B cell (primary cell): ENCODE data around the gene CDAN1. TPM values are rescaled to one million over a fixed set of nuclear protein-coding genes. Genes with fewer than 3 reads are reported as not detected.

Source experiments
- ATAC-seq: fragments of 200-7000 bp; cut with Tn5 transposase; one replicate; pipeline ENCODE4 v1.10.0; 2021; ENCODE audit warnings: low read depth, mild to moderate bottlenecking, moderate number of reproducible peaks, moderate library complexity
- CTCF ChIA-PET: fragments of 350-600 bp; sonication (Branson Sonifier 250); formaldehyde crosslinking; loops from one replicate; lab custom pipeline; 2021; ENCODE audit warnings: antibody characterized with exemption, inconsistent platforms; lab: Charles Lee
- POLR2A ChIA-PET: fragments of 350-600 bp; sonication (Branson Sonifier 250); formaldehyde crosslinking; loops from one replicate; lab custom pipeline; 2021; ENCODE audit warnings: antibody characterized with exemption; lab: Charles Lee
- DNase-seq: peaks from one replicate; pipeline ENCODE4 v3.0.0; 2013
- H2AFZ ChIP-seq: 2 replicates; pipeline ENCODE4 v1.6.1; 2012; ENCODE audit warnings: mild to moderate bottlenecking, low read depth, low read length; ENCODE audit not compliant: insufficient read depth, poor library complexity, severe bottlenecking
- H3K27ac ChIP-seq, 2 donors: 1 replicate in 1 of 2; 2 replicates in 1 of 2; pipeline ENCODE4 v1.5.1; 2012 to 2013; ENCODE audit warnings: low read length in 2 of 2, mild to moderate bottlenecking in 2 of 2, moderate library complexity in 1 of 2
- H3K27me3 ChIP-seq, 4 experiments: fragments of 200-600 bp in 1 of 4; sonication (generic) in 1 of 4; replicated peaks in 1 of 4; 1 replicate in 2 of 4; 2 replicates in 2 of 4; pipeline versions ENCODE4 v1.6.1 to v1.7.0; 2013 to 2016; ENCODE audit warnings: low read length in 3 of 4, mild to moderate bottlenecking in 2 of 4, mixed read lengths in 1 of 4, moderate library complexity in 1 of 4; ENCODE audit not compliant: insufficient read depth in 4 of 4, control insufficient read depth in 3 of 4; ENCODE audit errors: control extremely low read depth in 1 of 4
- H3K36me3 ChIP-seq, 2 experiments: replicated peaks in 1 of 2; 1 replicate in 1 of 2; 2 replicates in 1 of 2; pipeline versions ENCODE4 v1.6.1 to v1.7.1; 2013; ENCODE audit warnings: low read length in 1 of 2; ENCODE audit not compliant: insufficient read depth in 2 of 2, control insufficient read depth in 1 of 2; ENCODE audit errors: control extremely low read depth in 1 of 2, extremely low read depth in 1 of 2
- H3K4me1 ChIP-seq, 2 donors: fragments of 200-600 bp in 1 of 2; sonication (generic) in 1 of 2; 1 replicate in 1 of 2; 2 replicates in 1 of 2; pipeline versions ENCODE4 v1.5.1 to v1.6.1; 2013 to 2017; ENCODE audit warnings: low read length in 2 of 2; ENCODE audit not compliant: control insufficient read depth in 2 of 2, insufficient read depth in 2 of 2
- H3K4me2 ChIP-seq: replicated peaks from 2 replicates; pipeline ENCODE3; 2012; ENCODE audit warnings: mild to moderate bottlenecking, low read depth, low read length; ENCODE audit not compliant: poor library complexity, severe bottlenecking
- H3K4me3 ChIP-seq, 5 experiments: fragments of 200-600 bp in 1 of 5; sonication (generic) in 1 of 5; 1 replicate in 3 of 5; 2 replicates in 2 of 5; pipeline versions ENCODE4 v1.5.1 to v1.7.0; 2011 to 2016; ENCODE audit warnings: low read length in 4 of 5, mild to moderate bottlenecking in 4 of 5, low read depth in 2 of 5, control low read depth in 1 of 5, moderate library complexity in 1 of 5; ENCODE audit not compliant: insufficient read depth in 1 of 5; ENCODE audit errors: control extremely low read depth in 1 of 5, extremely low read depth in 1 of 5
- H3K79me2 ChIP-seq: fragments of 200-600 bp; sonication (generic); one replicate; pipeline ENCODE4 v1.6.0; 2016; ENCODE audit warnings: low read length; ENCODE audit not compliant: control insufficient read depth, insufficient read depth
- H3K9ac ChIP-seq: fragments of 200-600 bp; sonication (generic); 2 replicates; pipeline ENCODE4 v1.6.1; 2017; ENCODE audit warnings: mild to moderate bottlenecking, low read length, moderate library complexity
- H3K9me3 ChIP-seq, 3 donors: one replicate each; pipeline versions ENCODE4 v1.6.1 to v1.7.1; 2013; ENCODE audit warnings: low read length in 2 of 3; ENCODE audit not compliant: control insufficient read depth in 2 of 3, insufficient read depth in 1 of 3; ENCODE audit errors: control extremely low read depth in 1 of 3
- H4K20me1 ChIP-seq: 2 replicates; pipeline ENCODE4 v1.6.0; 2012; ENCODE audit warnings: mild to moderate bottlenecking, low read length; ENCODE audit not compliant: insufficient read depth, control insufficient read depth, poor library complexity, severe bottlenecking
- H3K27ac Mint-ChIP-seq: one replicate; pipeline ENCODE4 v1.8.0; 2021; ENCODE audit warnings: mixed read lengths
- H3K27me3 Mint-ChIP-seq: one replicate; pipeline ENCODE4 v1.8.0; 2021; ENCODE audit warnings: mixed read lengths
- H3K4me1 Mint-ChIP-seq: one replicate; pipeline ENCODE4 v1.8.0; 2021; ENCODE audit warnings: mixed read lengths
- H3K4me3 Mint-ChIP-seq: one replicate; pipeline ENCODE4 v1.8.0; 2021; ENCODE audit warnings: mixed read lengths
- H3K9me3 Mint-ChIP-seq: one replicate; pipeline ENCODE4 v1.8.0; 2022; ENCODE audit warnings: mixed read lengths; ENCODE audit not compliant: insufficient read depth
- EZH2 ChIP-seq: IDR thresholded peaks from 2 replicates; pipeline ENCODE4 v1.6.1; 2012; ENCODE audit warnings: borderline replicate concordance, low read depth, mild to moderate bottlenecking, moderate library complexity, low read length; ENCODE audit not compliant: insufficient read depth, poor library complexity, severe bottlenecking
- WGBS: methylation state at CpG from one replicate; pipeline ENCODE4 v1.1.5; 2013; ENCODE audit warnings: missing lambda C conversion rate; ENCODE audit not compliant: insufficient coverage; 5-methylcytosine and 5-hydroxymethylcytosine counted together
- intact Hi-C: fragments of 100-400 bp; cut with micrococcal nuclease; formaldehyde crosslinking; loops from one replicate; pipeline ENCODE4 v1.10.0; 2022
- polyA plus RNA-seq: library from polyadenylated mRNA; depleted of rRNA; stranded (reverse); fragments of >200 nt; gene quantifications from 2 replicates; pipeline ENCODE4 v1.2.3, GENCODE V29; 2012
- total RNA-seq, 2 donors: library from RNA; stranded (reverse); fragments of 120-200 nt in 1 of 2; gene quantifications; 1 replicate in 1 of 2; 2 replicates in 1 of 2; pipeline versions ENCODE4 v1.2.3 to v1.2.4, GENCODE V29; 2013 to 2022
- TF ChIP-seq, protein P1 (sequence below): fragments of 200-600 bp; IDR thresholded peaks from one replicate; pipeline ENCODE4 v1.8.0; 2022; ENCODE audit warnings: antibody characterized with exemption, mild to moderate bottlenecking

The CDAN1 gene
- total and polyA plus RNA-seq, 2 donors (not counting 1 experiment from before 2014, with no cell fraction given), result 11.7 to 31.8 TPM

DNA sequence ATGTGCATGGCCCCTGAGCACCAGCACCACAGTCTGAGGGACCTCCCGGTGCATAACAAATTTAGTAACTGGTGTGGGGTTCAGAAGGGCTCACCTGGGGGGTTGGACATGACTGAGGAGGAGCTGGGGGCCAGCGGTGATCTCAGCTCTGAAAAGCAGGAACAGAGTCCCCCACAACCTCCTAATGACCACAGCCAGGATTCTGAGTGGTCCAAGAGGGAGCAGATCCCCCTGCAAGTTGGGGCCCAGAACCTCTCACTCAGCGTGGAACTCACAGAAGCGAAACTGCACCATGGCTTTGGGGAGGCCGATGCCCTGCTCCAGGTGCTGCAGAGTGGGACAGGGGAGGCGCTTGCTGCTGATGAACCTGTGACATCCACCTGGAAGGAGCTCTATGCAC lies 43.0 kb downstream of the CDAN1 start:
- Mint-ChIP-seq H3K9me3 (no peaks in the 10 kb centered on the region), H3K4me3 (no peak overlapping the region), H3K27me3 (no peaks in the 10 kb centered on the region), H3K4me1 (no peaks in the 10 kb centered on the region), H3K27ac (no peak overlapping the region)
- Histone ChIP-seq H4K20me1 (no peaks in the 10 kb centered on the region), H3K27me3 (no peaks in the 10 kb centered on the region), H3K36me3 (no peaks in the 10 kb centered on the region), H3K4me3 (no peak overlapping the region), H3K9me3 (no peaks in the 10 kb centered on the region), H3K4me1 (no peaks in the 10 kb centered on the region), H2AFZ (no peak overlapping the region), H3K27ac (no peak overlapping the region), H3K79me2 (no peaks in the 10 kb centered on the region), H3K9ac (no peak overlapping the region), H3K4me2 (no peak overlapping the region)
- ATAC-seq, result no peak
- 95% methylated on average over 5 of the region's 6 CpGs for WGBS
- no peak for TF ChIP-seq EZH2
- TF ChIP-seq, protein P1, sequence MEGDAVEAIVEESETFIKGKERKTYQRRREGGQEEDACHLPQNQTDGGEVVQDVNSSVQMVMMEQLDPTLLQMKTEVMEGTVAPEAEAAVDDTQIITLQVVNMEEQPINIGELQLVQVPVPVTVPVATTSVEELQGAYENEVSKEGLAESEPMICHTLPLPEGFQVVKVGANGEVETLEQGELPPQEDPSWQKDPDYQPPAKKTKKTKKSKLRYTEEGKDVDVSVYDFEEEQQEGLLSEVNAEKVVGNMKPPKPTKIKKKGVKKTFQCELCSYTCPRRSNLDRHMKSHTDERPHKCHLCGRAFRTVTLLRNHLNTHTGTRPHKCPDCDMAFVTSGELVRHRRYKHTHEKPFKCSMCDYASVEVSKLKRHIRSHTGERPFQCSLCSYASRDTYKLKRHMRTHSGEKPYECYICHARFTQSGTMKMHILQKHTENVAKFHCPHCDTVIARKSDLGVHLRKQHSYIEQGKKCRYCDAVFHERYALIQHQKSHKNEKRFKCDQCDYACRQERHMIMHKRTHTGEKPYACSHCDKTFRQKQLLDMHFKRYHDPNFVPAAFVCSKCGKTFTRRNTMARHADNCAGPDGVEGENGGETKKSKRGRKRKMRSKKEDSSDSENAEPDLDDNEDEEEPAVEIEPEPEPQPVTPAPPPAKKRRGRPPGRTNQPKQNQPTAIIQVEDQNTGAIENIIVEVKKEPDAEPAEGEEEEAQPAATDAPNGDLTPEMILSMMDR, result no peak
- ChIA-PET CTCF (interaction anchor here (1.3 kb wide), 1 partner anchor 233 kb away, joined by 4 read pairs; no protein-coding TSS in a partner anchor), POLR2A (no interaction called here)
- intact Hi-C loops, result no loop called here
- DNase-seq, result no peak

DNA sequence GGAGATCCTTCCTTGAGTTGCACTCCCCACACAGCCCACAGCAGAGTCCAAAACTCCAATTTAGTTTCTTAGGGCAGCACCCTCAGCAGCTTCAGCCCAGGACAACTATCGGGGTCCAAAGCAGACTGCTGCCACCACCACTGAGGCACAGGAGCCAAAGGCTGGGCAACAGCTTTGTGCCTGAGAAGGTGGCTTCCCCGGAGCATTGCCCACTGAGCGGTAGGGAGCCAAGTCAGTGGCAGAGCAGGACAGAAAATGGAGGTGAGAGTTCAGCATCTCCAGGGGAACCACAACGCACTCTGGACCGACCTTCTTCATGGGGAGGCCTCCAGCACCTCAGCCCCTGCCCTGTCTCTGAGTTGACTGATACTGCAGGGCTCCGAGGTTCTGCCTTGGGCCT lies 43.4 kb downstream of the CDAN1 start:
- no peaks in the 10 kb centered on the region for H3K27me3 Mint-ChIP-seq
- Histone ChIP-seq H3K9me3 (no peaks in the 10 kb centered on the region), H3K4me1 (no peaks in the 10 kb centered on the region), H3K27ac (no peak overlapping the region), H3K4me3 (no peak overlapping the region), H2AFZ (no peak overlapping the region), H3K4me2 (no peak overlapping the region), H4K20me1 (no peaks in the 10 kb centered on the region), H3K27me3 (no peaks in the 10 kb centered on the region), H3K9ac (no peak overlapping the region), H3K36me3 (peaks cover 0 to under 1% of the 10 kb centered on the region in 2 experiments), H3K79me2 (no peaks in the 10 kb centered on the region)
- CTCF ChIA-PET, result no interaction called here
- no peak overlapping the region for H3K4me3 Mint-ChIP-seq
- TF ChIP-seq EZH2, result no peak
- TF ChIP-seq, protein P1, result no peak
- no peaks in the 10 kb centered on the region for H3K9me3 Mint-ChIP-seq
- WGBS, result 98% methylated on average over 6 of the region's 6 CpGs
- POLR2A ChIA-PET, result no interaction called here
- no peaks in the 10 kb centered on the region for H3K4me1 Mint-ChIP-seq
- ATAC-seq (no peak), DNase-seq (no peak)
- no peak overlapping the region for H3K27ac Mint-ChIP-seq
- intact Hi-C loops, result no loop called here
